Glomerular visceral epithelial cell (primary cell): ENCODE measurements around the gene CHKA.

Experiments
- DNase-seq: peaks from one replicate; pipeline ENCODE4 v3.0.0-alpha.2; 2016; ENCODE audit errors: extremely low spot score

Gene CHKA

DNA sequence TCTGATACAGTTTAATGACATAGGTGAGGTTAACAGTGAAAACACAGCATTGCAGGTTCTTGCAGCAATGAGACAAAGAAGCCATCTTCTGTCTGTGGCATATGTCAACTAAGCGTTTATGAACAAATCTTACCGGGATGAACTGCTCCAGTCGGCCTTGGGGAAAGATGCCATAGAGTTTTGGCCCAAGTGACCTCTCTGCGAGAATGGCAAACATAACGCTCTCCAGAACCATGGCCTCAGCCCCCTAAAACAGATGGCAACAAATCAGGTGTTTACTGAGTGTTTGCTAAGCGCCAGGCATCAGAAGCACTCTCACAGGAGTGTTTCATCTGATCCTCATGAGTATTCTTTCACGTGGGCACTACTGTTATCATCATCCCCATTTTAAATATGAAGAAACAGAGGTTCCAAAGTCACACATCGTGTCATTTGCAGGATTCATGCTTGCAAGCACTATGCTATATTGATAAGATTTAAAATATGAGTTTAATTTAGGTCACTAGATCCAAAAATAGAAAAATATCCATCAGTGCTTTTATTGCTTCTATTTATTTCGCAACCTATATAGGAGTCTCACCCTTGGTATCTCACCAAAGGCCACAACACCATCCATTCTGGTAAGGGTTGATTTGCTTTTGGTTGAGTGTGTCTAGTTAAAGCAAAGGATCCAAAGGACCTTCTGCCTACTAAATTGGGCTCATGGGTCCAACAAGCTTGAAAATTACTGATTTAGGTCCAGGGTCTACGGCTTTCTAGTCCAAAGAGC, 46.4 kb downstream of the CHKA start:
- DNase-seq, result no peak

DNA sequence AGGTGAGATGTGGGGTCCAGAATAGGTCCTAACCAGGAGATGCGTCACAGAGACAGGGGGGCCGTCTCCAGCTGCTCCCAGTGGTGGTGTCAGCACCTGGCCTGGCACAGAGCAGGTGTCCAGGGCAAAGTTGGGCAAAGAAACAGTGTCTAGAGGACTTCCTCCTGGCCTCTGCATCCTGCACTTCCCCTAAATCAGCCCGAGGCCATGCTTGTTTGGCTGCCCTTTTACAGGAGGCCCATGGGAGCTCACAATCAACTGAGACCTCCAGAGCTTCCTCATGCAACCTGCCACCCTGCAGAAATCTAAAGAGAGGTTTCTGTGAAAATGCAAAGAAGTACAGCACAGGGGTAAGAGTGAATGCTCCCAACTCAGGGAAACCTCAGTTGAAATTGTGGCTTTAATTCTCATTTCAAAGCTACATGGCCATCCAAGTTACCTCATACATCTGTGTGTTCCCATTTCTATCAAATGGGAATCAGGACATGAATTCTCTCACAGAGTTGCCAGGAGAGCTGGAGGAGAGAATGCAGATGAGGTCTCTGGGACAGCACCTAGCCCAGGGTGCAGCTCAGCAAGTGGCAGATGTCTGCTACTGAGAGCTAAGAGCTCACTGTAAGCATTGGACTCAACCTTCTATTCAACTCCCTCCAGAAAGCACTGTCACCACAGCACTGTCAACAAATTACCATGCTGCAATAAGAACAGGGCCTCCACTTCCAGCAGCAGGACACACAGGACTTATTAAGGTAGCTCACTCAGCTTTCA, 49.7 kb downstream of the CHKA start:
- DNase-seq, result no peak

DNA sequence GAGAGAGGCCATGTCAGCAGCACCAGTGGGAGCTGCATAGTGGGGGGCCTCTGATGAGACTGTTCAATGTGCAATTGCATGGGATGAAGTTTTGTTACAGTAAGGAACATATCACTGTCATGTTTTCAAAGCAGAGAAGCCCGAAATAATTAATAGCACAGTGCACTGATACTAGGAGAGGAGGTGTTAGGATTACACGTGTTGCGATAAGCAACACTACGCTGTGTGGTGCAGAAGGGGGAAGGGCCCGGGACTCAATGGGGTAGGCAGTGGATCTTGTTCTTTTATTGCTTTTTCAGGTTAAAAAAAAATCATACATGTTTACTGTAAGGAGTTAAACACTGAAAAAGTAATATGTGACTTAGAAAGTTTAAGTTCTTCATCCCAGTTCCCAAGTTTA, 53.2 kb downstream of the CHKA start:
- no peak for DNase-seq

DNA sequence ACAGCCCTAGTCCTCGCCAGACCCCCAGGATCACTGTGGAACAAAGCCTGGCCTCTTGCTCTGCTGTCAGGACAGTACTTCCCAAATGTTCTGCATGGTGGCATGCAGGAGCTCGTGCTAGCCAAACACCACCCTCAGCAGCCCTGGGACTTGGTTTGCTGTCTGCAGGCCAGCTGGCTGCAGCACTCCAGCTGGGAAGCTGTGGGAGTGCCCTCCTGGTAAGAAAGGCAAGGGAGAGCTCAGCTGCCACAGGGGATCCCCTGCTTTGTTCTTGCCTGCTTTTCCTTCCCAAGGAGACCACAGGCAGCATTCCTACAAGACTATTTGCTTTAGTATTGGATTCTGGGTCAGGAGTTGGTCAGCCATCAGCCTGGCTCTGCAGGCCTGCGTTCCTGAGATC, 54.4 kb downstream of the CHKA start:
- no peak for DNase-seq

DNA sequence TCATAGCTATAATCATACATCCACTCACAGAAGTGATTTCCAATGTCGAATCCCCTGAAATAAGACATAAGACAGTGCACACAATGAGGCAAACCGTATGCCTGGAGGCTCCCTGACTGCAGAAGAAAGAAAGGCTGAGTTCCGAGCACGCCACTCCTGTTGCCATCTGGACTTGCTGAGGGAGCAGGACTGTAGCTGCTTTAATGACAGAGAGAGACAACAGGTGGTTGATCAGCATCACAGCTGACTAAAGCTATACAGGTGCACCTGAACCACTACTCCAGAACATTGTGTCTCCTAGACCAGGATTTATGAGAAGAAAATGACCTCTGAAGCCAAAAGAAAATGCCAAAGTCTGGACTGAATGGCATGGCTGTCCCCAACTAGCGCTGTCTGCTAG, 55.3 kb downstream of the CHKA start:
- DNase-seq, result no peak

DNA sequence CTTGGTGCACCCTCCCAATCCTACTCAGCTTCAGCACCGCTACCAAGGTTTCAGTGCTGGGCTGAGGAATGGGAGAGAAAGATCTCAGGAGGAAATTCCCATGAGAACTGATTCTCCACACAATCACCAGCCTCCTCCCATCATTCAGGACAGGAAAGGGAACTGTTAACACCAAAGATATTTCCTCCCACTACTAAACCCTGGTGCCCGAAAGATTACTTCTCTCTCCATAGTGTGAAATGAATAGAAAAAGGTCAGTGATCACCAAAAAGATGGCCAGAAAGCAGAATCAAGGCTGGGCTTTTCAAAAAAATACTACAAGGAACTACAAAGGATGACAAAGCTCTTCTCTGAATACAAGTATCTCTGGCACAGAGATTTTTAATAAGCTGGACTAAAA, 56.3 kb downstream of the CHKA start:
- no peak for DNase-seq

DNA sequence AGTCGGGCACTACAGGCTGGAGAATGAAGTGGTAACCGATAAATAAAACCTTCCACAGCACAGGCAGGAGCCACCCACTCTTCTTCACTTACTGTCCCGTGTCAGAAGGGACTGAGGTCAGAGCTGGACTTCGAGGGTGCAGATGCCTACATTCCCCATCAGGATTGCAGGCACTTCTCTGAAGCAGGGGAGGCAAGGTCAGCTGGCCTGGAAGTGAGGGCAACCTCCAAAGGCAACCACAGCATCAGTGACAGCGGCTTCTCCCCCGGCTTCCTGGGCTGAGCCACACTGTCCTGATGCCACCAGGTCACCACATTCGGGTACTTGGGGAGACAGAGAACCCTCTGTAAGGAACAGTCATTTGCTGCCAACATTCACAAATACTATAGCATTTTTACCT, 59.7 kb downstream of the CHKA start:
- no peak for DNase-seq

DNA sequence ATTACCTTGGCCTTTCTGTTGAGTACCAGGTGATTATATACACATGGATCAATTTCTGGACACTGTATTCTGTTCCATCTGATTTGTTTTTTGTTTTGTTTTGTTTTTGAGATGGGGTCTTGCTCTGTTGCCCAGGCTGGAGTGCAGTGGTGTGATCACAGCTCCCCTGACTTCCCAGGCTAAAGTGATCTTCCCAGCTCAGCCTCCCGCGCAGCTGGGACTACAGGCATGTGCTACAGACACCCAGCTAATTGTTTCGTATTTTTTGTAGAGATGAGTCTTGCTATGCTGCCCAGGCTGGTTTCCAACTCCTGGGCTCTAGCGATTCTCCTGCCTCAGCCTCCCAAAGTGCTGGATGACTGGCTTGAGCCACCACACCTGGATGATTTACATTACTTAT, 63.4 kb downstream of the CHKA start:
- no peak for DNase-seq

DNA sequence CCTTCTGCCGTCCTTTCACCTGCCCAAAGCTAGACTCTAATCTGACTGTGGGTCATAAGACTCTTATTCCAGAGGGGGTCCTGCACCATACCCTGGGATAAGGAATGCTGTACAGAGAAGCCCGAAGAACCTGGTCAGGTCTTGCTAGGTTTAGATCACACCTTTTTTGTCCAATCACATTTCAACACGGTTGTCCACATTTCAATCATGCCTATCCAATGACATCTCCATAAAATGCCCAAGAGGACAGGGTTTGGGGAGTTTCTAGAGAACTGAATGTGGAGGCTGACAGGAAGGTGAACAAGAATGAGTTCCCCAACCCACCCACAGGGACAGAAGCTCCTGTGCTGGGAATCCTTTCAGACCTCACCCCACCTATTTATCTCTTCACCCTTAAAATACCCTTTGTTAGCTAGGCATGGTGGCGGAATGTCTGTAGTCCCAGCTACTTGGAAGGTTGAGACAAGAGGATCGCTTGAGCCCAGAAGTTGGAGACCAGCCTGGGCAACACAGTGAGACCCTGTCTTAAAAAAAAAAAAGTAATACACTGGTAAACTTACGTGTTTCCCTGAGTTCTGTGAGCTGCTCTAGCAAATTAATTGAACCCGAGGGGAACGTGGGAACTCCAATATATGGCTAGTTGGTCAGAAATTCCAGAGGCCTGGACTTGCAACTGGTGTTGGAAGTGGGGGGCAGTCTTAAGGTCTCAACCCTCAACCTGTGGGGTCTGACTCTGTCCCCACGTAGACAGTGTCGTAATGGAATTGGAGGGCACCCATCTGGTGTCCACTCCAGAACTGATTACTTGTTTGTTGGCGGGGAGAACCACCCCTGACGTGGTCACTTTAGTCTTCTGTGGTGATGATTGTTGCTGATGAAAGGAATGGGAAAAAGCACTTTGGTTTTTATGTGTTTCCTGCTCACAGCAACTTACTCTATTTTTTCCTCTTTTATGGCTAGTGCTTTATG, 64.6 kb downstream of the CHKA start:
- no peak for DNase-seq

DNA sequence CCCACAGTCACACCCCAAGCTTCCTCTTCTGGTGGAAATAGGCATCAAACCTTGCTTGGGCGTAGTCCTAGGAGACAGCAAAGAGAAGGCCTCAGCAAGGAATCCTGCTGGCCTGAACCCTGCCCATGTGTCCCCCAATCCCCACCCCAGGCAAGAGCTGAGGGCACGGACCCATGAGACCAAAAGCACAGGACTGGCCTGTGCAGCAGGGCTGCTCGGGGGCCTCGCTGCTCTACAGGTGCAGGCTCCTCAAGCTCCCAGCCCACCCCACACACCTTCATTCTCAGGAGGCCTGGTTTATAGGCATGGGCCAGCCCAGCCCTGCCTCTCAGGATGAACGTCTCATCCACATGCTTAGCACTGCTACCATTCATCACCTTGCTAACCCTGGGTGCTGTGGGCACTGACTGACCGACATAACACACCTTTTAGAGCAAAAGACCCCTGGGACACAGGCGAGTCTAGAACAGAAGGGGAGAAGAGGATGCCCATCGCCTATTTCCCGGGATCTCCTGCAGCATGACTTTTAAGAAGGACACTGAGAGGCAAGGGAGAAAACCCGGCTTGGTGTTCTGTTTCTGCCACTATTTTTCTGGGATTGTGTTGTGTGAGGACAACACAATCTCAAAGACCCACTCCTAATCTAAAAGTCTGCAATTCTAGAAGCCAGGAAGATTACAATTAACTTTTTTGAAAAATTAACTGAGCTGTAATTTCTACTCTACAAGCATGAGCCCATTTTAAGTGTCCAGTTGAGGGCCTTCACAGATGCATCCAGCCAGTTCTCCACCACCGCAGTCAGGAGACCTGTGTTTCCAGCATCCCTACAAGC, 67.0 kb downstream of the CHKA start:
- no peak for DNase-seq

DNA sequence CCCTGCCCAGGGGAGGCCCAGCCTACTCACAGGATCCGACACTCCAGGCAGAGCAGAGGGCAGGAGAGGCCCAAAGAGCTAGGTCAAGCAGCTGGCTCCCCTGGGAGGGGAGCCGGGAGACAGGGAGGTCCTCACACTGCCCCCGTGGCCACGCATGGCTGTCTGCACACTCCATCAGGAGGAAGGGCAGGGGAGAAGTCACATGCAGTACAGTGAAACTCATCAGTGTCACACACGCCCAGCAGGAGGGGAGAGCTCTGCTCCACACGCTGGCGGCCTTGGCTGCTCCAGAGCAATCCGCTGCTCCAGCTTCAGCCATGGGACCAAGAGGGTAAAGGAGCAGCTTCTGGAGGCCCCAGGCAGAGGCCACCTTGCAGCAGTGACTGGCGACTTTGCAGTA, 68.1 kb downstream of the CHKA start:
- no peak for DNase-seq

DNA sequence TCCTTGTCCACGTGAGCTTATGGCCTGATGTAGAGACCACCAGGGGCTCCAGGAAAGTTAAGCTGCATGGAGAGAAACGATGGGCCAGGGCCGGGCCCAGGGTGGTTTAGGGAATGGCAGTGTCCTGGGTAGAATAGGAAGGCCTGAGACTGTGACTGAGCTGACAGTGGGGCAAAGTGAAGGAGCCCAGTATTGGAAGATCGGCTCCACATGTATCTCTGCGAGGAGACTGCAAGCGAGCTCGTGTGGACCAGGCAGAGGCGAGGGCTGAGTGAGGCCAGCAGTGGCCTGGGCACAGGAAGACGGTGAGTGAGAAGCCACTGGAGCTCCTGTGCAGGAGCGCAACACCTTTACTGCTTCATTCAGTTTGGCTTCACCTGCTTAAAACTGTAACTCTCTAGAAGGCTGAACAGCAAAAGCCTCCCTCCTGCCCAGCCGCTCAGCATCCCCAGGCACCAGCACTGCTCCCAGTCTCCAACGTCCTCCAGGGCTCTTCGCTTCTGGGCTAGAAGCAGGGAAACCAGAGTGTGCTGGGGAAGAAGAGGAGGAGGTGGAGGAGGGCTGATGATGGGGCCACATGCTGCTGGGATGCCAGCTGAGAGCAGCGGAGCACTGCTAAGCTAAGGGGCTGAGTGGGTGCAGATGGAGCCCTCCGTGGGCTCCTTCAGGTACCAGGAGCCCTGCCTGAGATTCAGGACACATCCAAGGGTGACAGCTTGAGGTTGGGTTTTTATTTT, 68.9 kb downstream of the CHKA start:
- DNase-seq, result no peak

DNA sequence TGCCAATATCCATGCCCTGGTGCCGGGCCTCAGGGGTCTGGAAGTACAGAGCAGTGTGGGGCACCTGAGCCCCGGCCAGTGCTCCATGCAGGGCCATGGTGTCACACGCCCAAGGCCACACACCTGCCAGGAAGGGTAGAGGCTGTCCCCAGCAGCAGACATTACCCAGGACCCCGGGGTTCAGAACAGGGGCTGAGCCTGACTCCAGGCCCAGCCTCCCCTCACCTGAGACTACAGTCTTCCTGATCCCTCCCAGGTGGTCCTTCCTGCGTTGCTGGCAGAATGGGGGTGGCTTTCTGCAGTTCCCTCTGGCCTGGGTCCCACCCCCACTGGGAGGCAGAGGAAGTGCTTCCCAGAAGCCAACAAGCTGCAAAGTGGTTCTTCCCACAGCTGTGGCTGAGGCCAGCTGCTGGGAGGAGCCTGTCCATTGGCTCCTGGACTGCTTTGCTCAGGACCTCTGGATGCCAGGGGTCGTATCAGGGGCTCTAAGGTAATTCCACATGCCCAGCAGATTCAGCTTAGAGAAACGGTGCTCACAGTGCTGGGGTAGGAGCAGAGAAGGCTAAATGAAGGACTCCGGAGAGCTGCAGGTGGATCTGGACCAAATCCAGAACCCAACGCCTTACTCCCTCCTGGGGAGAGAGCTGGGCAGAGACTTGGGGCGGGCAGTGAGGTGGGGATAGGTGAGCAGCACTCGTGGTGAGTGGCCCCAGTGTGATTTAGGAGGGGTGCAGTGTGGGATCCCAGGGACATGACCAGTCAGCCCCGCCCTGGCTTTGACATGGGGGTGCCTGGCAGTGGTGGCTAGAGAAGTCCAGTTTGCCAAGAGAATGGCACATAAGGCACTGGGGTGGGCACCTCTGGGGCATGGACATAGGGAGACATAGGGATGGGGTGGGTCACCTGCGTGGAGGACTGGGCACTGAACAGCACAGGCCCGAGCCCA, 69.7 kb downstream of the CHKA start:
- no peak for DNase-seq

DNA sequence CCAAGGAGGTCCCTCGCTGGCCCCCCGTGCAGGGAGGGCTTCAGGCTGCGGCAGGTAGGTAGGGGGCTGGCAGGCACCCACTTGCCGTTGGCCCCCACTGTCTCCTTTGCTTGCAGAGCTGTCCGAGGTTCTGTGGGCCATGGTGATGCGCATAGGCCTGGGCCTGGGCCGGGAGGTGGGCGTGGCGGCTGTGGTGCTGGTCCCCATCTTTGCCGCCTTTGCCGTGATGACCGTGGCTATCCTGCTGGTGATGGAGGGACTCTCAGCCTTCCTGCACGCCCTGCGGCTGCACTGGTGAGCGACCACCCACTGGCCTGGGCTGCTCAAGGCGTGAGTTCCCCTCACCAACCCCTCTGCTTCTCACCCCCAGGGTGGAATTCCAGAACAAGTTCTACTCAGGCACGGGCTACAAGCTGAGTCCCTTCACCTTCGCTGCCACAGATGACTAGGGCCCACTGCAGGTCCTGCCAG, 70.8 kb downstream of the CHKA start:
- no peak for DNase-seq

DNA sequence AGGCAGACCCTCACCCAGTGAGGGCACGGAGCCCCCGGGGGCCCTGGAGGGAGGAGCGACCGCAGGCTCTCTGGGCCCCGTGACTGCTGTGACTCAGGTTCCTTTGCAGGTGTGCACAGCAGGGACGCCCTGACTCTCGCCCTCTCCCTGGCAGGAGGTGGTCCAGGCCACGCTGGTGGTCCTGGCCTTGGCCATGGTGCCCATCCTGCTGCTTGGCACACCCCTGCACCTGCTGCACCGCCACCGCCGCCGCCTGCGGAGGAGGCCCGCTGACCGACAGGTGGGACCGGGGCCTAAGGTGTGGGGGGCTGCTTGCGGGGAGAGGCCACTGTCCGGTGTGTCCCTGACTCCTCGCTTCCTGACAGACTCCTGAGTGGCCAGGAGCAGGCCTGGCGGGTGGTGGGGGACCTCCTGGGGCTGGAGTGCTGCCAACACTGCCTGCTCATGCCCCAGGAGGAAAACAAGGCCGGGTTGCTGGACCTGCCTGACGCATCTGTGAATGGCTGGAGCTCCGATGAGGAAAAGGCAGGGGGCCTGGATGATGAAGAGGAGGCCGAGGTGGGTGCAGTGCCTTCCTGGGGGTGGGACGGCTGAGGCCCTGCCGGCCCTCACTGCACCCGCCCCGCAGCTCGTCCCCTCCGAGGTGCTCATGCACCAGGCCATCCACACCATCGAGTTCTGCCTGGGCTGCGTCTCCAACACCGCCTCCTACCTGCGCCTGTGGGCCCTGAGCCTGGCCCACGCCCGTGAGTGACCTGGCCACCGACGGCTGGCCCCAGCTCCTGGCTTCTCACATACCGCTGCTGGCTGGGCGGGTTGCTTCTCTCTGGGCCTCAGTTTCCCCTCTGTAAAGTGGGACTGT, 71.4 kb downstream of the CHKA start:
- DNase-seq, result peak; percentile 55

DNA sequence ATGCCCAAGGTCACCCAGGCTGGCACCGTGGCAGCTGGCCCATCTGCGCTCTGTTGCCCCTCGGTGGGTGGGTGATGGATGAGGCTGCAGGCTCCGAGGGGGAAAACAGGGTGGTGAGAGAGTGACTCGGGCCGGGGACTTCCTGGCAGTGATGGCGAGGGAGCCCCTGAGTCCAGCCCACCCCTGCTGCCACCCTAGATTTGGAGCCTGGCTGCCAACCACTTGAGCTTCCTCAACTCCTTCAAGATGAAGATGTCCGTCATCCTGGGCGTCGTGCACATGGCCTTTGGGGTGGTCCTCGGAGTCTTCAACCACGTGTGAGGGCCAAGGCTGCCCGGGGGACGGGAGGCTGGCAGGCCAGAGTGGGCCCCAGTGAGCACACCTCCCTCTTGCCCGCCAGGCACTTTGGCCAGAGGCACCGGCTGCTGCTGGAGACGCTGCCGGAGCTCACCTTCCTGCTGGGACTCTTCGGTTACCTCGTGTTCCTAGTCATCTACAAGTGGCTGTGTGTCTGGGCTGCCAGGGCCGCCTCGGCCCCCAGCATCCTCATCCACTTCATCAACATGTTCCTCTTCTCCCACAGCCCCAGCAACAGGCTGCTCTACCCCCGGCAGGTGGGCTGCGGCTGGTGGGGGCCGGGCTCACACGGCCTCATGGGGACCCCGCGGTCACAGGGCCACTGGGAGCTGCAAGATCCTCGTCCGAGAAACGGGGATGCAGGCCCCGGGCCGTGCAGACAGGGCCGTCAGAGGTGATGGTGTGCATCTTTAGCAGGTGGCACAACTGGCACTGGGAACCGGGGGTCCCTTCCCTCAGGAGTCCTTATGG, 72.3 kb downstream of the CHKA start:
- DNase-seq, result no peak

DNA sequence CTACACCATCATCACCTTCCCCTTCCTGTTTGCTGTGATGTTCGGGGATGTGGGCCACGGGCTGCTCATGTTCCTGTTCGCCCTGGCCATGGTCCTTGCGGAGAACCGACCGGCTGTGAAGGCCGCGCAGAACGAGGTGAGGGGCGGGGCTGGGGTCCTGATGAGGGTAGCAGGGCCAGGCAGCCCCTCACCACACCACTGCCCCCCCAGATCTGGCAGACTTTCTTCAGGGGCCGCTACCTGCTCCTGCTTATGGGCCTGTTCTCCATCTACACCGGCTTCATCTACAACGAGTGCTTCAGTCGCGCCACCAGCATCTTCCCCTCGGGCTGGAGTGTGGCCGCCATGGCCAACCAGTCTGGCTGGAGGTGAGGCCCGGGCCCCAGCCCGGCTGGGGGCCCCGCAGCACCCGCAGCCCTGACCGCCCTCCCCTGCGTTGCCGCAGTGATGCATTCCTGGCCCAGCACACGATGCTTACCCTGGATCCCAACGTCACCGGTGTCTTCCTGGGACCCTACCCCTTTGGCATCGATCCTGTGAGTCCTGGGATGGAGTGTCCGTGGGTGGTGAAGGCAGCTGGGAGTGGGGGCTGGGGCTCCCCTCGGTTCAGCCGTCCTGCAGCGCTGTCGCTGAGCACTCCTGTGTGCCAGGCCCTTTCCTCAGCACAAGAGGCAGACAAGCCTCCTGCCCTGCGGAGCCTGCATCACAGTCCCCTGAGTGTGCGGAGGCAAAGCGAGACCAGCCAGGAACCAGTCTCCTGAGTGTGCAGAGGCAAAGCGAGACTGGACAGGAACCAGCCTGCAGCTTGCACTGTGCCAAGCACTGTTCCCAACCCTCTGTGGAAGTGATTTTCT, 73.5 kb downstream of the CHKA start:
- no peak for DNase-seq
